ENCODE data around the gene PCCA.

GRCh38 chr13:100305398-100305797, 216.5 kb downstream of the PCCA start:
- TF ChIP-seq CTCF (IDR thresholded peaks at IDR 0.05; ENCODE audit: low read length) = no peak
- TF ChIP-seq EZH2 (IDR thresholded peaks at IDR 0.05; ENCODE audit: borderline replicate concordance, low read length) = no peak

Data from OCI-LY1 (cell line).